Smooth muscle cell (in vitro differentiated cells): ENCODE results near the gene BSND. TPM values are rescaled to one million over a fixed set of nuclear protein-coding genes. Genes with fewer than 3 reads are reported as not detected.

ENCODE experiments used
- DNase-seq: peaks from one replicate; lab custom pipeline; 2025; ENCODE audit not compliant: unreplicated experiment; lab: John Stamatoyannopoulos, UW
- H2AFZ ChIP-seq: fragments of 200-600 bp; sonication (generic); 2 replicates; pipeline ENCODE4 v1.6.0; 2016; ENCODE audit warnings: antibody characterized with exemption, low read depth, mild to moderate bottlenecking
- H3F3A ChIP-seq: fragments of 200-600 bp; sonication (generic); 2 replicates; pipeline ENCODE4 v1.6.0; 2017; ENCODE audit warnings: antibody characterized with exemption, low read depth
- H3K27ac ChIP-seq: fragments of 200-600 bp; sonication (generic); 2 replicates; pipeline ENCODE4 v1.5.1; 2016; ENCODE audit warnings: low read depth, mild to moderate bottlenecking
- H3K27me3 ChIP-seq: fragments of 200-600 bp; sonication (generic); 2 replicates; pipeline ENCODE4 v1.6.1; 2016; ENCODE audit warnings: low read depth, mild to moderate bottlenecking
- H3K36me3 ChIP-seq: fragments of 200-600 bp; sonication (generic); 2 replicates; pipeline ENCODE4 v1.5.1; 2016; ENCODE audit warnings: low read depth
- H3K4me1 ChIP-seq: fragments of 200-600 bp; sonication (generic); 2 replicates; pipeline ENCODE4 v1.5.1; 2016; ENCODE audit warnings: low read depth
- H3K4me2 ChIP-seq: fragments of 200-600 bp; sonication (generic); 2 replicates; pipeline ENCODE4 v1.6.0; 2016; ENCODE audit warnings: mild to moderate bottlenecking
- H3K4me3 ChIP-seq: fragments of 200-600 bp; sonication (generic); 2 replicates; pipeline ENCODE4 v1.5.1; 2016; ENCODE audit warnings: mild to moderate bottlenecking
- H3K79me2 ChIP-seq: fragments of 200-600 bp; sonication (generic); 2 replicates; pipeline ENCODE4 v1.6.0; 2016; ENCODE audit warnings: low read depth, mild to moderate bottlenecking
- H3K9ac ChIP-seq: fragments of 200-600 bp; sonication (generic); 2 replicates; pipeline ENCODE4 v1.6.0; 2016; ENCODE audit warnings: low read depth
- H3K9me3 ChIP-seq: fragments of 200-600 bp; sonication (generic); replicated peaks from 2 replicates; pipeline ENCODE4 v1.5.1; 2016; ENCODE audit warnings: low read depth
- H4K20me1 ChIP-seq: fragments of 200-600 bp; sonication (generic); 2 replicates; pipeline ENCODE4 v1.6.0; 2016; ENCODE audit warnings: low read depth
- WGBS: methylation state at CpG from one replicate; pipeline ENCODE4 v1.1.7; 2016; ENCODE audit warnings: low lambda C conversion rate; 5-methylcytosine and 5-hydroxymethylcytosine counted together
- polyA plus RNA-seq: library from polyadenylated mRNA; unstranded; fragments of >200 nt; fragmentation: Nextera tagmentation; extraction: Ambion mirVana; gene quantifications from 2 replicates; pipeline ENCODE4 v1.2.1, GENCODE V29; 2016
- total RNA-seq: library from RNA; depleted of rRNA; stranded (reverse); fragments of >200 nt; gene quantifications from 2 replicates; pipeline ENCODE4 v1.2.3, GENCODE V29; 2014
- TF ChIP-seq, protein P1 (sequence below): fragments of 200-600 bp; sonication (generic); IDR thresholded peaks from 2 replicates; pipeline ENCODE4 v1.5.1; 2017; ENCODE audit warnings: borderline replicate concordance, mild to moderate bottlenecking, antibody characterized with exemption; ENCODE audit not compliant: insufficient read depth, poor library complexity, severe bottlenecking

The BSND gene
- total and polyA plus RNA-seq, 2 experiments from 2014 or later, result not detected

DNA sequence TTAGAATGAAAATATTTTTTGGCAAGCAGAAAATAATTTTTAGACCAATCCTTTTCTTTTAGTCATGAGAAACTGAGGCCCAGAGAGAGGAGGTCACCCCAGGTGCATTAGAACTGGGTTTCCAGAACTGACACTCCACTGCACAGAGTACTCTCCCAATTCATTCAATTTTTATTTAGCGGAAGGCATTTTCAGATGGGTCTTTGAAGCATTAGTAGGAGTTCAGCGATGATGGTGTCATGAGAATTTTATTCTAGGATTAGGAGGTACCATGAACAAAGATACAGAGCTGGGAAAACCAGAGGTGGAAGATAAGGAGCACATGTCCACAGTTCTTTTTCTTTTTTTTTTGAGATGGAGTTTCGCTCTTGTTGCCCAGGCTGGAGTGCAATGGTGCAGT is 42.9 kb downstream of the BSND start:
- H3K27ac ChIP-seq, result no peak overlapping the region
- peaks cover 11% of the 10 kb centered on the region for H3K4me1 ChIP-seq
- H2AFZ ChIP-seq, result no peak overlapping the region
- no peaks in the 10 kb centered on the region for H3K79me2 ChIP-seq
- DNase-seq, result no peak
- peak overlapping the region; percentile 46 for H3K4me3 ChIP-seq
- H3K9ac ChIP-seq, result no peak overlapping the region
- H3F3A ChIP-seq, result no peaks in the 10 kb centered on the region
- TF ChIP-seq, protein P1, sequence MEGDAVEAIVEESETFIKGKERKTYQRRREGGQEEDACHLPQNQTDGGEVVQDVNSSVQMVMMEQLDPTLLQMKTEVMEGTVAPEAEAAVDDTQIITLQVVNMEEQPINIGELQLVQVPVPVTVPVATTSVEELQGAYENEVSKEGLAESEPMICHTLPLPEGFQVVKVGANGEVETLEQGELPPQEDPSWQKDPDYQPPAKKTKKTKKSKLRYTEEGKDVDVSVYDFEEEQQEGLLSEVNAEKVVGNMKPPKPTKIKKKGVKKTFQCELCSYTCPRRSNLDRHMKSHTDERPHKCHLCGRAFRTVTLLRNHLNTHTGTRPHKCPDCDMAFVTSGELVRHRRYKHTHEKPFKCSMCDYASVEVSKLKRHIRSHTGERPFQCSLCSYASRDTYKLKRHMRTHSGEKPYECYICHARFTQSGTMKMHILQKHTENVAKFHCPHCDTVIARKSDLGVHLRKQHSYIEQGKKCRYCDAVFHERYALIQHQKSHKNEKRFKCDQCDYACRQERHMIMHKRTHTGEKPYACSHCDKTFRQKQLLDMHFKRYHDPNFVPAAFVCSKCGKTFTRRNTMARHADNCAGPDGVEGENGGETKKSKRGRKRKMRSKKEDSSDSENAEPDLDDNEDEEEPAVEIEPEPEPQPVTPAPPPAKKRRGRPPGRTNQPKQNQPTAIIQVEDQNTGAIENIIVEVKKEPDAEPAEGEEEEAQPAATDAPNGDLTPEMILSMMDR, result no peak
- WGBS, result 85% methylated on average over 3 of the region's 3 CpGs
- no peak overlapping the region for H3K4me2 ChIP-seq
- peaks cover 62% of the 10 kb centered on the region for H3K27me3 ChIP-seq
- H3K36me3 ChIP-seq, result no peaks in the 10 kb centered on the region
- no peaks in the 10 kb centered on the region for H4K20me1 ChIP-seq
- H3K9me3 ChIP-seq, result no peaks in the 10 kb centered on the region

DNA sequence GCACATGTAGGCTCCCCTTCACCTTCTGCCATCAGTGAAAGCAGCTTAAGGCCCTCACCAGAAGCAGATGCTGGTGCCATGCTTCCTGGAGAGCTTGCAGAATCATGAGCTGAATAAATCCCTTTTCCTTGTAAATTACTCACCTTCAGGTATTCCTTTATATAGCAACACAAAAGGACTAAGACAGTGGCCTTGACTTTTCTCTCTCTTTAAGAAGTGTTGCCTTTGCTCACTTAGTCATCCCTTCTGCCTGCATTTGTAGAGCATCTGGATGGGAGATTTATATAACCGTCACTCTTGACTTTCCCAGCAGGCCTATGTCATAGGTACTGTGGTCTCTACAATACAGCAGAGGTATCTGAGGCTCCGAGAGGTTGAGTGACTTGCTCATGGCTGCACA is 44.3 kb downstream of the BSND start:
- peaks cover 49% of the 10 kb centered on the region for H3K27me3 ChIP-seq
- no peak overlapping the region for H3K9ac ChIP-seq
- 82% methylated on average over 2 of the region's 2 CpGs for WGBS
- no peak overlapping the region for H3K27ac ChIP-seq
- no peak overlapping the region for H2AFZ ChIP-seq
- H3K79me2 ChIP-seq, result no peaks in the 10 kb centered on the region
- no peak overlapping the region for H3K4me2 ChIP-seq
- H3K36me3 ChIP-seq, result no peaks in the 10 kb centered on the region
- no peak overlapping the region for H3K4me3 ChIP-seq
- H3F3A ChIP-seq, result no peaks in the 10 kb centered on the region
- H4K20me1 ChIP-seq, result no peaks in the 10 kb centered on the region
- DNase-seq, result no peak
- no peaks in the 10 kb centered on the region for H3K9me3 ChIP-seq
- TF ChIP-seq, protein P1, result no peak
- H3K4me1 ChIP-seq, result peaks cover 11% of the 10 kb centered on the region

DNA sequence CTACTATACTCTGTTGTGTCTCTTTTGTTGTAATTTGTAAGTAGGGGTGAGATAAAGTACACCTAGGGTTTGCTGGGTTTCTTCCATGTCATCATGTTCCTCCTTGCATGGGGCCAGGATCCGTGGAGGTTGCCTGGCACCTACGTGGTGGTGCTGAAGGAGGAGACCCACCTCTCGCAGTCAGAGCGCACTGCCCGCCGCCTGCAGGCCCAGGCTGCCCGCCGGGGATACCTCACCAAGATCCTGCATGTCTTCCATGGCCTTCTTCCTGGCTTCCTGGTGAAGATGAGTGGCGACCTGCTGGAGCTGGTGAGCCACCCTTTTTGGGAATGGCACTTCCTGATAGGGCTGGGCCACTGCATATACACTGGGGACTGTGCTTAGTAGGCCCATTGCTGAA is 45.0 kb downstream of the BSND start:
- H3K9ac ChIP-seq, result no peak overlapping the region
- no peak overlapping the region for H2AFZ ChIP-seq
- H3F3A ChIP-seq, result no peaks in the 10 kb centered on the region
- H3K27me3 ChIP-seq, result peaks cover 42% of the 10 kb centered on the region
- no peak overlapping the region for H3K4me2 ChIP-seq
- H4K20me1 ChIP-seq, result no peaks in the 10 kb centered on the region
- no peak overlapping the region for H3K4me3 ChIP-seq
- DNase-seq, result no peak
- H3K9me3 ChIP-seq, result no peaks in the 10 kb centered on the region
- peaks cover 11% of the 10 kb centered on the region for H3K4me1 ChIP-seq
- H3K36me3 ChIP-seq, result no peaks in the 10 kb centered on the region
- no peaks in the 10 kb centered on the region for H3K79me2 ChIP-seq
- H3K27ac ChIP-seq, result no peak overlapping the region
- 97% methylated on average over 9 of the region's 9 CpGs for whole genome bisulfite sequencing
- TF ChIP-seq, protein P1, result no peak

DNA sequence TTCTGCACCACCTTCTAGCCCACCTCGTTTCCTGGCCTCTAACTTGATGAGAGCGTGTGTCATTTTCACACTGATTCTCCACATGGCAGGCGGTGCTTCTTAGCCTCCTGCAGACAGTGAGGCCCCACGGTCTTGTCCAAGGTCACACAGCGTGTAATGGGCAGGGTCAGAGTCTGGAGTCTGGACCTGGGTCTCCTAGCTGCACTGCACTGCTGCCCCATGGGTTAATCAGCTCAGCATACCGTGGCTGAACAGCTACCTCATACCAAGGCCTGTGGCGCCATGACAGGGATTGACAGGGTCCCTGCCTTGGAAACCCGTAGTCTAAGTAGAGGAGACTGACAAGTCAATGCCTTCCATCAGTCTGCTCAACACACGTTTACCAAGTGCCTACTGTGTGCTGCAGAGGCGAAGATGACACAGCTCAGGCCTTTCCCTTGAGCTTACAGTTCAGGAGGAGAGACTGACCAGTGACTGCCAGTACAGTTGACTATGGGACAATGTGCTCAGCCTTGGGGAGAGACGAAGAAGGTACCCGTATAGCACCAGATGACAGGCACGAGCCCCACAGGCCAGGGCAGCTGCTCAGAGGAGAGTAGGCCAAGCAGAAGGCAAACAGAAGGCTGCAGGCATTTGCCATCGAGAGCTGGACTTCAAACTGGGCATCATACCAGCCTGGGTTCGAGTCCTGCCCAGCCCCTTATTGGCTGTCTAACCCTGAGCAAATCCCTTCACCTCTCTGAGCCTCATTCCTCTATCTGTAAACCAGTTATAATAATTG is 46.1 kb downstream of the BSND start:
- Histone ChIP-seq H2AFZ (no peak overlapping the region), H3F3A (no peaks in the 10 kb centered on the region), H3K79me2 (no peaks in the 10 kb centered on the region), H3K36me3 (no peaks in the 10 kb centered on the region), H4K20me1 (no peaks in the 10 kb centered on the region), H3K27me3 (peaks cover 31% of the 10 kb centered on the region), H3K4me1 (peaks cover 8% of the 10 kb centered on the region), H3K27ac (no peak overlapping the region), H3K4me3 (no peak overlapping the region), H3K4me2 (no peak overlapping the region), H3K9me3 (no peaks in the 10 kb centered on the region), H3K9ac (no peak overlapping the region)
- 94% methylated on average over 15 of the region's 15 CpGs for WGBS
- TF ChIP-seq, protein P1, result no peak
- DNase-seq, result no peak
